ENCODE data around the gene OR2S2.
"Not testable (repeated sequence)": the region's sequence is repeated elsewhere in the genome, so short reads cannot be mapped to it uniquely, and the experiment has no call there.

The OR2S2 gene

GRCh38 chr9:35958104-35958837 is at the start of gene OR2S2:
Gene OR2S2 (minus strand): TSS chr9:35958154. CDS start chr9:35958098, 56 bp downstream.
- no peak for DNase-seq

GRCh38 chr9:36007316-36007708 is 49.4 kb upstream of the OR2S2 start:
- DNase-seq = no peak

GRCh38 chr9:36006549-36007315 is 48.8 kb upstream of the OR2S2 start:
- DNase-seq = no peak

GRCh38 chr9:36005891-36006290 is 47.9 kb upstream of the OR2S2 start:
- DNase-seq = no peak

GRCh38 chr9:35998333-35998732 is 40.4 kb upstream of the OR2S2 start:
- DNase-seq = no peak

- not testable (repeated sequence) for DNase-seq
These were observed 39.1 kb upstream of the OR2S2 start for GRCh38 chr9:35997016-35997415.

GRCh38 chr9:35996358-35996970 is 38.5 kb upstream of the OR2S2 start:
- no peak for DNase-seq

GRCh38 chr9:35994959-35995358 is 37.0 kb upstream of the OR2S2 start:
- DNase-seq = no peak

GRCh38 chr9:35993976-35994720 is 36.2 kb upstream of the OR2S2 start:
- DNase-seq = no peak

- not testable (repeated sequence) for DNase-seq
These were observed 35.2 kb upstream of the OR2S2 start for GRCh38 chr9:35993136-35993535.

GRCh38 chr9:35990155-35990554 is 32.2 kb upstream of the OR2S2 start:
- no peak for DNase-seq

GRCh38 chr9:35984021-35984420 is 26.1 kb upstream of the OR2S2 start:
- no peak for DNase-seq

GRCh38 chr9:35981699-35982098 is 23.7 kb upstream of the OR2S2 start:
- no peak for DNase-seq

GRCh38 chr9:35980289-35981011 is 22.5 kb upstream of the OR2S2 start:
- DNase-seq = no peak

GRCh38 chr9:35978792-35979191 is 20.8 kb upstream of the OR2S2 start:
- DNase-seq = no peak

- DNase-seq = no peak
These were observed 18.8 kb upstream of the OR2S2 start for GRCh38 chr9:35976726-35977125.

- DNase-seq = no peak
These were observed 16.8 kb upstream of the OR2S2 start for GRCh38 chr9:35974800-35975199.

- peak; percentile 34 for DNase-seq
These were observed 14.1 kb upstream of the OR2S2 start for GRCh38 chr9:35972093-35972492.

GRCh38 chr9:35967042-35967441 is 9.1 kb upstream of the OR2S2 start:
- DNase-seq = no peak

GRCh38 chr9:35966433-35966832 is 8.5 kb upstream of the OR2S2 start:
- DNase-seq = no peak

- DNase-seq = no peak
These were observed 7.1 kb upstream of the OR2S2 start for GRCh38 chr9:35965011-35965410.

- no peak for DNase-seq
These were observed 4.4 kb upstream of the OR2S2 start for GRCh38 chr9:35962126-35962906.
